CD4-positive, alpha-beta memory T cell (primary cell): ENCODE results near the gene HTR2A. TPM values are rescaled to one million over a fixed set of nuclear protein-coding genes. Genes with fewer than 3 reads are reported as not detected.
A peak's percentile ranks its signal among the peaks of the same experiment; 100 is the strongest.

Source experiments
- CTCF ChIA-PET: fragments of 350-600 bp; sonication (Branson Sonifier 250); formaldehyde crosslinking; loops from one replicate; lab custom pipeline; 2021; ENCODE audit warnings: inconsistent platforms; ENCODE audit not compliant: partially characterized antibody; lab: Charles Lee
- POLR2A ChIA-PET: fragments of 350-600 bp; sonication (Branson Sonifier 250); formaldehyde crosslinking; loops from one replicate; lab custom pipeline; 2021; ENCODE audit not compliant: partially characterized antibody; lab: Charles Lee
- DNase-seq, 5 donors: peaks; one replicate each; pipeline versions ENCODE4 v3.0.0 to v3.0.0-alpha.2; 2020 to 2022; ENCODE audit warnings: mixed read lengths in 1 of 5
- H3K27ac ChIP-seq: one replicate; pipeline ENCODE4 v1.7.0; 2013; ENCODE audit warnings: low read depth, low read length
- H3K27me3 ChIP-seq: 2 replicates; pipeline ENCODE4 v1.7.0; 2013; ENCODE audit warnings: mild to moderate bottlenecking, low read length, moderate library complexity; ENCODE audit not compliant: insufficient read depth
- H3K36me3 ChIP-seq: 2 replicates; pipeline ENCODE4 v1.7.0; 2013; ENCODE audit warnings: mild to moderate bottlenecking, low read length, moderate library complexity; ENCODE audit not compliant: insufficient read depth
- H3K4me1 ChIP-seq: 2 replicates; pipeline ENCODE4 v1.7.0; 2013; ENCODE audit warnings: mild to moderate bottlenecking, low read length, moderate library complexity; ENCODE audit not compliant: insufficient read depth
- H3K4me3 ChIP-seq, 2 donors: one replicate each; pipeline ENCODE4 v1.7.0; 2013; ENCODE audit warnings: low read length in 2 of 2, mild to moderate bottlenecking in 1 of 2
- H3K9me3 ChIP-seq, 2 donors: one replicate each; pipeline ENCODE4 v1.7.0; 2013; ENCODE audit warnings: low read length in 2 of 2, control low read depth in 1 of 2; ENCODE audit not compliant: control insufficient read depth in 1 of 2
- H3K27ac Mint-ChIP-seq, 7 donors: one replicate each; pipeline ENCODE4 v1.8.0; 2020 to 2021; ENCODE audit warnings: mixed read lengths in 7 of 7, mild to moderate bottlenecking in 6 of 7, inconsistent platforms in 3 of 7, moderate library complexity in 3 of 7
- H3K27me3 Mint-ChIP-seq, 2 donors: one replicate each; pipeline ENCODE4 v1.8.0; 2020 to 2021; ENCODE audit warnings: mixed read lengths in 2 of 2
- H3K36me3 Mint-ChIP-seq, 2 donors: one replicate each; pipeline ENCODE4 v1.8.0; 2020 to 2021; ENCODE audit warnings: mixed read lengths in 2 of 2, inconsistent platforms in 1 of 2, mild to moderate bottlenecking in 1 of 2
- H3K4me1 Mint-ChIP-seq, 4 donors: one replicate each; pipeline ENCODE4 v1.8.0; 2020 to 2021; ENCODE audit warnings: mixed read lengths in 4 of 4, mild to moderate bottlenecking in 1 of 4
- H3K4me3 Mint-ChIP-seq, 8 donors: one replicate each; pipeline ENCODE4 v1.8.0; 2020 to 2021; ENCODE audit warnings: mixed read lengths in 8 of 8, mild to moderate bottlenecking in 7 of 8, moderate library complexity in 6 of 8, inconsistent platforms in 3 of 8
- H3K9me3 Mint-ChIP-seq, 8 donors: one replicate each; pipeline ENCODE4 v1.8.0; 2020 to 2021; ENCODE audit warnings: mixed read lengths in 8 of 8, mild to moderate bottlenecking in 5 of 8, inconsistent platforms in 3 of 8, moderate library complexity in 1 of 8
- intact Hi-C: fragments of 100-400 bp; cut with micrococcal nuclease; formaldehyde crosslinking; loops from one replicate; pipeline ENCODE4 v1.15.1; 2023
- polyA plus RNA-seq, 2 donors: library from polyadenylated mRNA; unstranded; fragments of 300-500 nt; fragmentation: Illumina TruSeq; gene quantifications; one replicate each; pipeline ENCODE4 v1.2.3, GENCODE V29; 2021
- total RNA-seq, 2 experiments: library from RNA; stranded (reverse); gene quantifications; one replicate each; pipeline ENCODE4 v1.2.3, GENCODE V29; 2021

Gene HTR2A
- total and polyA plus RNA-seq, 4 experiments from 2014 or later: not detected

DNA sequence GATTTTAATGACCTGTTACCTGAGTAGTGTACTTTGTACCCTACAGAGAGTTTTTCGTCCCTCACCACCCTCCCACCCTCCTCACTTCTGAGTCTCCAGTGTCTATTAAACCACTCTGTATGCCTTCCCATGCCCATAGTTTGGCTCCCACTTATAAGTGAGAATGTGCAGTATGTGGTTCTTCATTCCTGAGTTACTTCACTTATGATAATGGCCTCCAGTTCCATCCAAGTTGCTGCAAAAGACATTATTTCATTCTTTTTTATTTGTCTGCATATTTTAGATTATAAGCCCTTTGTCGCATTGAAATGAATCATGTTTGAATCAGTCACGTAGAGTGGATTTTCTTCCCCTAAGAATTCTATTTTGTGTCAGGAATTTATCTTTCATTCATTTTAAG lies 12.2 kb upstream of the HTR2A start:
- Histone ChIP-seq H3K9me3 (no peaks in the 10 kb centered on the region), H3K27me3 (no peaks in the 10 kb centered on the region), H3K27ac (no peak overlapping the region), H3K4me1 (no peaks in the 10 kb centered on the region), H3K36me3 (no peaks in the 10 kb centered on the region), H3K4me3 (no peak overlapping the region)
- no peak for DNase-seq
- ChIA-PET POLR2A (no interaction called here), CTCF (no interaction called here)
- Mint-ChIP-seq H3K27ac (no peak overlapping the region), H3K36me3 (no peaks in the 10 kb centered on the region), H3K9me3 (peaks cover 0 to 2% (median 0%) of the 10 kb centered on the region in 8 donors), H3K27me3 (peaks cover 1 to 9% of the 10 kb centered on the region in 2 donors), H3K4me1 (no peaks in the 10 kb centered on the region), H3K4me3 (no peak overlapping the region)
- intact Hi-C loops: no loop called here

- Histone ChIP-seq H3K4me1 (no peaks in the 10 kb centered on the region), H3K36me3 (no peaks in the 10 kb centered on the region), H3K27me3 (no peaks in the 10 kb centered on the region), H3K27ac (no peak overlapping the region), H3K9me3 (no peaks in the 10 kb centered on the region), H3K4me3 (no peak overlapping the region)
- no peaks in the 10 kb centered on the region for H3K4me1 Mint-ChIP-seq
- ChIA-PET POLR2A (no interaction called here), CTCF (no interaction called here)
- H3K9me3 Mint-ChIP-seq: peaks cover 0 to 2% (median 0%) of the 10 kb centered on the region in 8 donors
- H3K36me3 Mint-ChIP-seq: no peaks in the 10 kb centered on the region
- no peak for DNase-seq
- peaks cover 1 to 9% of the 10 kb centered on the region in 2 donors for H3K27me3 Mint-ChIP-seq
- H3K4me3 Mint-ChIP-seq: no peak overlapping the region
- intact Hi-C loops: no loop called here
- no peak overlapping the region for H3K27ac Mint-ChIP-seq
Measured at GRCh38 chr13:46908501-46908900, 11.6 kb upstream of the HTR2A start.

DNA sequence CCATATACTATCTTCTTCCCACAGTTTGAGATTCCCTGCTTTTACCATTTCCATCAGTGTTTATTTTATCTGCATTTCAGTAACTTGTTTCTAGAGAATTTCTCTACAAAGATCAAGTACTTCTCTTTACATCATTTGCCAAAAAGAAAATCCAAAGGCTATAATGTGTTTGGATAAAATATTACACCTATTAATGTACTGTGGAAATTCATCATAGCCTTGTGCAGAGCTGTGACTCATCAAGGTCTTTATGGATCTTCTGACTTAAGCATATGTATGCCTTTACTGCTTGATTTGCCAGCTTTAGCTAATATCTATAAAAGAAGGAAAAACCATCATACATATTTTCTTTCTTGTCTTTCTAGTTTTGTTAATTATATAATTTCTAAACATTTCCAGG lies 9.6 kb upstream of the HTR2A start:
- ChIA-PET CTCF (no interaction called here), POLR2A (no interaction called here)
- Histone ChIP-seq H3K36me3 (no peaks in the 10 kb centered on the region), H3K4me1 (no peaks in the 10 kb centered on the region), H3K9me3 (no peaks in the 10 kb centered on the region), H3K4me3 (no peak overlapping the region), H3K27me3 (no peaks in the 10 kb centered on the region), H3K27ac (no peak overlapping the region)
- Mint-ChIP-seq H3K4me1 (no peaks in the 10 kb centered on the region), H3K36me3 (no peaks in the 10 kb centered on the region), H3K27me3 (peaks cover 0 to 17% of the 10 kb centered on the region in 2 donors), H3K4me3 (no peak overlapping the region), H3K9me3 (peaks cover 0 to 2% (median 0%) of the 10 kb centered on the region in 8 donors), H3K27ac (no peak overlapping the region)
- no peak for DNase-seq
- intact Hi-C loops: no loop called here

DNA sequence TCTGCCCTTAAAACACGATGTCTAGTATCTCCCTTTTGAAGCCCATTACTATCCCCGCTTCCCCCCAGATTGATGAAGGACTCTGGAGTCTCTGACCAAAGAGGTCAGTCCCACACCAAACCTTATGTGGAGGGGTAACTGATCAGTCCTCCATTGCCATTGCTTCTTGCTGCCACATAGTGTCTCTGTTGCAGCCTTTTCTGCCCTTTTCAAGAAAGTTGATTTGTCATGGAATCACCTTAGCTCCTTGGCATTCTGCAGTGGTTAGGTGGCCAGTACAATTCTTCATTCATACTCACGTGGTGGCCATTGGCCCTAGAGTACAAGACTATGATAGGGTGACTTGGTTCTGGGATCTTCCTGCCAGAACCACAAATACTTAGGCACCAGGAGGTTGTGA lies 8.4 kb upstream of the HTR2A start:
- no peaks in the 10 kb centered on the region for H3K36me3 Mint-ChIP-seq
- peaks cover 0 to 2% (median 0%) of the 10 kb centered on the region in 8 donors for H3K9me3 Mint-ChIP-seq
- intact Hi-C loops: no loop called here
- H3K4me3 ChIP-seq: no peak overlapping the region
- no peaks in the 10 kb centered on the region for H3K27me3 ChIP-seq
- no peaks in the 10 kb centered on the region for H3K4me1 Mint-ChIP-seq
- DNase-seq: no peak
- H3K27ac ChIP-seq: no peak overlapping the region
- no peak overlapping the region for H3K27ac Mint-ChIP-seq
- POLR2A ChIA-PET: no interaction called here
- no peaks in the 10 kb centered on the region for H3K4me1 ChIP-seq
- H3K4me3 Mint-ChIP-seq: no peak overlapping the region
- peaks cover under 1 to 11% of the 10 kb centered on the region in 2 donors for H3K27me3 Mint-ChIP-seq
- no peaks in the 10 kb centered on the region for H3K9me3 ChIP-seq
- H3K36me3 ChIP-seq: no peaks in the 10 kb centered on the region
- CTCF ChIA-PET: no interaction called here

- ChIA-PET POLR2A (no interaction called here), CTCF (interaction anchor here (1.4 kb wide), 1 partner anchor 78 kb away, joined by 3 read pairs; no protein-coding TSS in a partner anchor)
- H3K27ac ChIP-seq: no peak overlapping the region
- no peak overlapping the region for H3K27ac Mint-ChIP-seq
- no peaks in the 10 kb centered on the region for H3K4me1 ChIP-seq
- no peak for DNase-seq
- intact Hi-C loops: no loop called here
- peaks cover 0 to 2% (median 0%) of the 10 kb centered on the region in 8 donors for H3K9me3 Mint-ChIP-seq
- H3K4me3 Mint-ChIP-seq: no peak overlapping the region
- H3K27me3 Mint-ChIP-seq: peaks cover 3 to 9% of the 10 kb centered on the region in 2 donors
- H3K36me3 ChIP-seq: no peaks in the 10 kb centered on the region
- no peaks in the 10 kb centered on the region for H3K36me3 Mint-ChIP-seq
- no peaks in the 10 kb centered on the region for H3K4me1 Mint-ChIP-seq
- no peaks in the 10 kb centered on the region for H3K9me3 ChIP-seq
- no peaks in the 10 kb centered on the region for H3K27me3 ChIP-seq
- no peak overlapping the region for H3K4me3 ChIP-seq
Measured at GRCh38 chr13:46903748-46904147, 6.9 kb upstream of the HTR2A start.

DNA sequence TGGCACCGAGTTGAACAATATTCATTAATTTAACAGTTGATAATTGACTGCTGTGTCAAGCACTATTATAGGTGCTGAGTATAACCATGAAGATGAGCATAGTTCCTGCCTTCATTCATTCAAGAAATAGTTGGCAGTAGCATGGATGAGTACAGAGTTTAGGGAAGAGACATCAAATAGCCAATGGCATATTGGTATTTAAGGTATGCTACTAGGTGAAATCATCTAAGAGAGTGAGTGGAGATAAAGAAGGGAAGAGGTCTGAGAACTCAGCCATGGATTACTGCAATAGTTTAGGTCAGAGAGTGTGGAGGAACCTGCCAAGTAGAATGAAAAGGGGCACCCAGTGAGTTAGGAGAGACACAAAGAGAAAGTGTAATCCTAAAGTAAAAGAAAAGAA lies 4.9 kb upstream of the HTR2A start:
- Histone ChIP-seq H3K27me3 (no peaks in the 10 kb centered on the region), H3K27ac (no peak overlapping the region), H3K4me3 (no peak overlapping the region), H3K4me1 (peaks cover 2% of the 10 kb centered on the region), H3K36me3 (no peaks in the 10 kb centered on the region), H3K9me3 (no peaks in the 10 kb centered on the region)
- peaks cover 11 to 22% of the 10 kb centered on the region in 2 donors for H3K27me3 Mint-ChIP-seq
- H3K4me1 Mint-ChIP-seq: peaks cover 1 to 7% (median 5%) of the 10 kb centered on the region in 4 donors
- ChIA-PET CTCF (interaction anchor here (1.0 kb wide), 1 partner anchor 7 kb away, joined by 4 read pairs; no protein-coding TSS in a partner anchor), POLR2A (no interaction called here)
- no peak overlapping the region for H3K27ac Mint-ChIP-seq
- DNase-seq: no peak
- peaks cover 0 to 2% (median 0%) of the 10 kb centered on the region in 8 donors for H3K9me3 Mint-ChIP-seq
- no peaks in the 10 kb centered on the region for H3K36me3 Mint-ChIP-seq
- intact Hi-C loops: no loop called here
- H3K4me3 Mint-ChIP-seq: no peak overlapping the region

GRCh38 chr13:46899801-46900200 lies 2.9 kb upstream of the HTR2A start:
- CTCF ChIA-PET: no interaction called here
- intact Hi-C loops: no loop called here

More at GRCh38 chr13:46899801-46900200, 2.9 kb upstream of the HTR2A start:
- H3K4me3 Mint-ChIP-seq: no peak overlapping the region
- no peaks in the 10 kb centered on the region for H3K36me3 Mint-ChIP-seq
- no peaks in the 10 kb centered on the region for H3K36me3 ChIP-seq
- DNase-seq: peak in 1 of 5 donors; percentile 25
- no peaks in the 10 kb centered on the region for H3K9me3 ChIP-seq
- H3K4me1 ChIP-seq: peaks cover 6% of the 10 kb centered on the region
- H3K27ac ChIP-seq: no peak overlapping the region
- POLR2A ChIA-PET: no interaction called here
- no peaks in the 10 kb centered on the region for H3K27me3 ChIP-seq
- H3K4me3 ChIP-seq: no peak overlapping the region
- peaks cover 5 to 15% (median 11%) of the 10 kb centered on the region in 4 donors for H3K4me1 Mint-ChIP-seq
- H3K9me3 Mint-ChIP-seq: peaks cover 0 to 2% (median 0%) of the 10 kb centered on the region in 8 donors
- H3K27me3 Mint-ChIP-seq: peaks cover 25 to 27% of the 10 kb centered on the region in 2 donors
- H3K27ac Mint-ChIP-seq: no peak overlapping the region
